ENCODE data around the gene SNX25. TPM values are rescaled to one million over a fixed set of nuclear protein-coding genes. Genes with fewer than 3 reads are reported as not detected.

The SNX25 gene
- total and polyA plus RNA-seq, 12 donors: 4.4 to 12.6 (median 9.2) TPM

DNA sequence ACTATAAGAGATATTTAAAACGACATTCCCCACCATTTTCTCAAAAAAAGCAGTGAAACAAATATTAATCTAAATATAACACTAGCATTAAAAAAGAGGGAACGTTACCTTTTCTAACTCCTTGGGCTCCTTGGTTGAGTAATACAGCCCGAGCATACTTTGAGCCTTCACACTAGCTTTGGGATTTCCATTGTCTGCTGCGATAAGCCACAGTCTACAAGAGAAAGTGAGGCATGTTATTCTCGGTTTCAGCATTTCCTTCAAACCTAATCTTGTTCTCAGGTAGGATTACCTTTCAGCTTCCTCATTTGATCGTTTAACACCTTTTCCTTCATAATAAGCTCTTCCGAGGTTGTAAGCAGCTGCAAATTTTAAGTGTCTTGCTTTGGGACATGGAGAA lies 164.6 kb downstream of the SNX25 start:
- intact Hi-C loops (cut with DNase I): no loop called here
- H3K4me1 ChIP-seq: no peaks in the 10 kb centered on the region
- no peak for DNase-seq
- TF ChIP-seq, protein P1, sequence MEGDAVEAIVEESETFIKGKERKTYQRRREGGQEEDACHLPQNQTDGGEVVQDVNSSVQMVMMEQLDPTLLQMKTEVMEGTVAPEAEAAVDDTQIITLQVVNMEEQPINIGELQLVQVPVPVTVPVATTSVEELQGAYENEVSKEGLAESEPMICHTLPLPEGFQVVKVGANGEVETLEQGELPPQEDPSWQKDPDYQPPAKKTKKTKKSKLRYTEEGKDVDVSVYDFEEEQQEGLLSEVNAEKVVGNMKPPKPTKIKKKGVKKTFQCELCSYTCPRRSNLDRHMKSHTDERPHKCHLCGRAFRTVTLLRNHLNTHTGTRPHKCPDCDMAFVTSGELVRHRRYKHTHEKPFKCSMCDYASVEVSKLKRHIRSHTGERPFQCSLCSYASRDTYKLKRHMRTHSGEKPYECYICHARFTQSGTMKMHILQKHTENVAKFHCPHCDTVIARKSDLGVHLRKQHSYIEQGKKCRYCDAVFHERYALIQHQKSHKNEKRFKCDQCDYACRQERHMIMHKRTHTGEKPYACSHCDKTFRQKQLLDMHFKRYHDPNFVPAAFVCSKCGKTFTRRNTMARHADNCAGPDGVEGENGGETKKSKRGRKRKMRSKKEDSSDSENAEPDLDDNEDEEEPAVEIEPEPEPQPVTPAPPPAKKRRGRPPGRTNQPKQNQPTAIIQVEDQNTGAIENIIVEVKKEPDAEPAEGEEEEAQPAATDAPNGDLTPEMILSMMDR (IDR thresholded peaks at IDR 0.05): no peak
- no peaks in the 10 kb centered on the region for H3K27me3 ChIP-seq
- H3K9me3 ChIP-seq: no peaks in the 10 kb centered on the region
- H3K27ac ChIP-seq: no peak overlapping the region
- peaks cover 0 to 38% (median 7%) of the 10 kb centered on the region in 9 donors for H3K36me3 ChIP-seq
- 86 to 89% methylated on average over 7 of the region's 7 CpGs for WGBS, 2 donors
- ATAC-seq: no peak
- H3K4me3 ChIP-seq: no peak overlapping the region

DNA sequence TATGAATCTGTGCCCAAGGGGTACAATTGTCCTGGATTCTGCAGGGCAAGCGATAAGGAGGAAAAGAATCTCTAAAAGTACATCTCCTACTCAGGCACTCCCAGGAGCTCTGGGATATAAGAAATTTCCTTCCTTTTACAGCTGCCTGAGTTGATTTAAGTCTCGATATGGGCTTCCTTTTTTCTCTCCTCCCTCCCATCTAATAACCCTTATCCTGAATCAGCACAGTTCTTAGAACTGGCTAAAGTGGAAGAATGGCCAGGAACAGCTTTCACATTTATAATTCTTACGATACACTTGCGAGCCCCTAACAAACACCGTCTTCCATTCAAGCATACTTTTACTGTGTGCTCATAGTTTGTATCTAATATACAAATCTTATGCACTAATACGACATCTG lies 165.2 kb downstream of the SNX25 start:
- TF ChIP-seq, protein P1 (IDR thresholded peaks at IDR 0.05): no peak
- Histone ChIP-seq H3K27me3 (no peaks in the 10 kb centered on the region), H3K27ac (no peak overlapping the region), H3K4me1 (no peaks in the 10 kb centered on the region), H3K4me3 (no peak overlapping the region), H3K9me3 (no peaks in the 10 kb centered on the region), H3K36me3 (peaks cover 0 to 35% (median 7%) of the 10 kb centered on the region in 9 donors)
- ATAC-seq (no peak), DNase-seq (no peak)
- WGBS, 2 donors: 70 to 71% methylated on average over 6 of the region's 6 CpGs
- intact Hi-C loops (cut with DNase I): no loop called here

DNA sequence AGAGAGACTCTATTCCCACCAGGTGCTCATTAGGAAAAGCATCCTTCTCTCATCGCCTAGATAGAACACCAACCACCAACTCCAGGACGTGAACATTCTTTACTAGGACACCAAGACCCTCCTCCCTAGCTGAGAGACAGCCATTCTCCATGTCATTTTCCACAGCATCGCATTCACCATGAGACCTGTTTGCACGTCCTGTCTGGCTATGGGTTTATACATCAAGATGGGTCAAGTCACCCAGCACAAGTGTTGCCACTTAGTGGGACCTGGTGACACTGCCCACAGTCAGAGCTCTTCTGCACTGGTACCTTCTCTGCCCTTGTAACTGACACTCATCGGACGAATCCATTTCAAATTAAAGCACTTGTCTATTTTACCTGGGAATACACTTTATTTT lies 168.9 kb downstream of the SNX25 start:
- intact Hi-C loops (cut with DNase I): no loop called here
- Histone ChIP-seq H3K4me3 (no peak overlapping the region), H3K4me1 (no peaks in the 10 kb centered on the region), H3K27me3 (no peaks in the 10 kb centered on the region), H3K9me3 (peaks cover 0 to 12% (median 0%) of the 10 kb centered on the region in 11 donors), H3K36me3 (peaks cover 0 to 3% (median 0%) of the 10 kb centered on the region in 9 donors), H3K27ac (no peak overlapping the region)
- ATAC-seq (no peak), DNase-seq (no peak)
- 93 to 99% methylated on average over 6 of the region's 6 CpGs for WGBS, 2 donors
- TF ChIP-seq, protein P1 (IDR thresholded peaks at IDR 0.05): no peak

DNA sequence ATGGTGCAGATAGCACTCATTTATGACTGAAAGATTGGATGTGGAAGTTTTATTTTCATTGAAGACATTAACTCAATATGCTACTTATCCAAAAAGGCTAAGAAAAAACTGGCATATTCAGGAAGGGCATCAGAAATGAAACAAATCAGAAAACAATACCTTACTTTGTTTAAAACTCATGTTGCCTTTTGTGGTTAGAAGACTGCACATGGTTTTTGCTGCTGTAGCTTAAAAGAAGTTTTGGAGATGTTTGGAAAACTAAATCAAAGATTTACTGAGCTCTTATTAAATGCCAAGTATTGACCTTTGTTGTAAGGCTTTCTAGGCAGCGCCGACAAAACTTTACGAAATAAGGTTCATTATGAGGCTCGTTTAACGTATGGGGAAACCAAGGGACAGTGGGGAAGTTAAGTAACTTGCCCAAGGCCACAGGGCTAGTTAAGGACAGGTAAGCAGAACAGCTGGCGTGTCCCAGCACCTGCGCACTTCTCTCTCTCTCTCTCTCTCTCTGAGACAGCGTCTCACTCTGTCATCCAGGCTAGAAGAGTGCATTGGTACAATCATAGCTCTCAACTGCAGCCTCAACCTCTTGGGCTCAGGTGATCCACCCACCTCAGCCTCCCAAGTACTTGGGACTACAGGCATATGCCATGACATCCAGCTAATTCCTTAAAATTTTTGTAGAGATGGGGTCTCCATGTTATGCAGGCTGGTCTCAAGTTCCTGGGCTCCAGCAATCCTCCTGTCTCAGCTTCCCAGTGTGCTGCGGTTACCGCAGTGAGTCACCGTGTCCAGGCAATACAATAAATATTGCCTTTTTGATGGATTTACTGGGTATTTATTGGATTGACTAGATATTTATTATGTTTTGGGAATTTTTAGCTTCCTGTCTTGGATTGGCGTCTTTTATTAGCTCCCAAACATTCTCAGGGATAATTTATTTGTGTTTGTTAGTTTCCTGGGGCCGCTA lies 170.2 kb downstream of the SNX25 start:
- TF ChIP-seq, protein P1 (IDR thresholded peaks at IDR 0.05): no peak
- DNase-seq: no peak
- H3K9me3 ChIP-seq: peaks cover 0 to 17% (median 0%) of the 10 kb centered on the region in 11 donors
- H3K27me3 ChIP-seq: no peaks in the 10 kb centered on the region
- no peak overlapping the region for H3K27ac ChIP-seq
- ATAC-seq: no peak
- no peak overlapping the region for H3K4me3 ChIP-seq
- no peaks in the 10 kb centered on the region for H3K36me3 ChIP-seq
- WGBS, 2 donors: 97 to 98% methylated on average over 13 of the region's 13 CpGs
- peaks cover 0 to 4% (median 0%) of the 10 kb centered on the region in 9 donors for H3K4me1 ChIP-seq
- intact Hi-C loops (cut with DNase I): no loop called here

Measured in heart right ventricle (tissue), 16 donors.